Breast epithelium (tissue), 3 donors: Measurements from ENCODE around the gene BCL2L12.

Experiments
- POLR2A ChIP-seq: fragments of 450-650 bp; IDR thresholded peaks from one replicate; pipeline ENCODE4 v1.6.1; 2016; ENCODE audit warnings: antibody characterized with exemption, mild to moderate bottlenecking, moderate library complexity
- POLR2AphosphoS5 ChIP-seq, 3 donors: sonication (generic); formaldehyde crosslinking; IDR thresholded peaks; one replicate each; pipeline ENCODE4 v1.6.1; 2017; ENCODE audit warnings: antibody characterized with exemption in 3 of 3
- TF ChIP-seq, protein P1 (sequence below), 3 donors: fragments of 450-650 bp; IDR thresholded peaks; one replicate each; pipeline ENCODE4 v1.5.1; 2016 to 2017; ENCODE audit warnings: antibody characterized with exemption in 3 of 3, mild to moderate bottlenecking in 3 of 3, moderate library complexity in 3 of 3

DNA sequence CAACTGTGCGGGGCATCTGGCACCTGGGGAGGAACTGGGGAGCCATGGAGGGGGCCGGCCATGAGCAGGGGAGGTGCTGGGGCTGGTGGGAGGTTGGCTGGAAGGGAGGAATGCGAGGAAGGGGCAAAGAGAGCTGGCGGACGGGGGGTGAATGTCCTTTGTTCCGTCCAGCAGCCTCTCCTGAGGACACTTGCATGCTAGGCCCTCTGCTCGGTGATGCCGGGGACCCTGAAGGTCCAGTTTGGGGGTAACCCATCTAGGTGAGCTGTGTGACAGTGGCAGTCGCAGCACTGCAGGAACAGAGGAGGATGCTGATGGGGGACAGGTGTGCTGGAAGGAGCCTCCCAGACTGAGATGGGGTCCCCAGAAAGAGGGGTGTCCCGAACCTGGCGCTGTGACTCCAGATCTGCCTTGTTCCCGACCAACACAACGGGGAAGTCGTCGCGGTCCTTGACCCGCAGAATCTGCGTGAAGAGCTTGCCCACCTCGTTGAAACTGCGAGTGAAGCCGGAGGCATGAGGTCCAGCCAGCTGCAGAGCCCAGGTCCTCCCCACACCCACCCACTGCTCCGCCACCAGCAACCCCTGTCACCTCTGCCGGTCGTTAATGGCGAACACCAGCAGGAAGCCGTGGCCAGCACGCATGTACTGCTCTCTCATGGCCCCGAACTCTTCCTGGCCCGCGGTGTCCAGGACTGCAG, 29.4 kb upstream of the BCL2L12 start:
- TF ChIP-seq, protein P1, sequence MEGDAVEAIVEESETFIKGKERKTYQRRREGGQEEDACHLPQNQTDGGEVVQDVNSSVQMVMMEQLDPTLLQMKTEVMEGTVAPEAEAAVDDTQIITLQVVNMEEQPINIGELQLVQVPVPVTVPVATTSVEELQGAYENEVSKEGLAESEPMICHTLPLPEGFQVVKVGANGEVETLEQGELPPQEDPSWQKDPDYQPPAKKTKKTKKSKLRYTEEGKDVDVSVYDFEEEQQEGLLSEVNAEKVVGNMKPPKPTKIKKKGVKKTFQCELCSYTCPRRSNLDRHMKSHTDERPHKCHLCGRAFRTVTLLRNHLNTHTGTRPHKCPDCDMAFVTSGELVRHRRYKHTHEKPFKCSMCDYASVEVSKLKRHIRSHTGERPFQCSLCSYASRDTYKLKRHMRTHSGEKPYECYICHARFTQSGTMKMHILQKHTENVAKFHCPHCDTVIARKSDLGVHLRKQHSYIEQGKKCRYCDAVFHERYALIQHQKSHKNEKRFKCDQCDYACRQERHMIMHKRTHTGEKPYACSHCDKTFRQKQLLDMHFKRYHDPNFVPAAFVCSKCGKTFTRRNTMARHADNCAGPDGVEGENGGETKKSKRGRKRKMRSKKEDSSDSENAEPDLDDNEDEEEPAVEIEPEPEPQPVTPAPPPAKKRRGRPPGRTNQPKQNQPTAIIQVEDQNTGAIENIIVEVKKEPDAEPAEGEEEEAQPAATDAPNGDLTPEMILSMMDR (IDR thresholded peaks at IDR 0.05): no peak
- no peak for TF ChIP-seq POLR2A
- no peak for TF ChIP-seq POLR2AphosphoS5 (IDR thresholded peaks at IDR 0.05)
